Stomach smooth muscle (tissue), 2 donors: Measurements from ENCODE around the gene CNTN1.

Experiments used
- H3K27ac ChIP-seq: one replicate; pipeline ENCODE4 v1.7.0; 2013; ENCODE audit warnings: mild to moderate bottlenecking, low read length, inconsistent platforms
- H3K27me3 ChIP-seq, 2 donors: one replicate each; pipeline ENCODE4 v1.7.0; 2013; ENCODE audit warnings: low read length in 2 of 2; ENCODE audit not compliant: insufficient read depth in 2 of 2, control insufficient read depth in 1 of 2
- H3K36me3 ChIP-seq, 2 donors: one replicate each; pipeline ENCODE4 v1.7.0; 2013; ENCODE audit warnings: low read length in 2 of 2; ENCODE audit not compliant: control insufficient read depth in 2 of 2, insufficient read depth in 2 of 2
- H3K4me1 ChIP-seq: one replicate; pipeline ENCODE4 v1.7.0; 2013; ENCODE audit warnings: low read length; ENCODE audit not compliant: control insufficient read depth, insufficient read depth
- H3K4me3 ChIP-seq, 2 donors: one replicate each; pipeline ENCODE4 v1.7.0; 2013; ENCODE audit warnings: low read length in 2 of 2
- H3K9ac ChIP-seq, 2 donors: one replicate each; pipeline ENCODE4 v1.7.0; 2013; ENCODE audit warnings: low read length in 2 of 2, mild to moderate bottlenecking in 1 of 2
- H3K9me3 ChIP-seq, 2 donors: one replicate each; pipeline ENCODE4 v1.7.0; 2013; ENCODE audit warnings: low read length in 2 of 2; ENCODE audit not compliant: control insufficient read depth in 2 of 2
- donor health status: healthy.
- donor health status: Pancreatic carcinoma.

The CNTN1 gene

GRCh38 chr12:40834321-40834720, 142.1 kb downstream of the CNTN1 start:
- no peak overlapping the region for H3K27ac ChIP-seq
- H3K27me3 ChIP-seq: no peaks in the 10 kb centered on the region
- H3K36me3 ChIP-seq: no peaks in the 10 kb centered on the region

GRCh38 chr12:40837891-40838429, 145.7 kb downstream of the CNTN1 start:
- H3K9ac ChIP-seq: no peak overlapping the region
- no peaks in the 10 kb centered on the region for H3K36me3 ChIP-seq
- no peaks in the 10 kb centered on the region for H3K4me1 ChIP-seq
- H3K27ac ChIP-seq: no peak overlapping the region
- no peak overlapping the region for H3K4me3 ChIP-seq
- H3K27me3 ChIP-seq: no peaks in the 10 kb centered on the region
- no peaks in the 10 kb centered on the region for H3K9me3 ChIP-seq

More at GRCh38 chr12:40834321-40834720, 142.1 kb downstream of the CNTN1 start:
- Histone ChIP-seq H3K4me3 (no peak overlapping the region), H3K9ac (no peak overlapping the region), H3K9me3 (no peaks in the 10 kb centered on the region), H3K4me1 (no peaks in the 10 kb centered on the region)

- Histone ChIP-seq H3K4me3 (no peak overlapping the region), H3K9me3 (no peaks in the 10 kb centered on the region), H3K27ac (no peak overlapping the region), H3K9ac (no peak overlapping the region), H3K36me3 (no peaks in the 10 kb centered on the region), H3K27me3 (no peaks in the 10 kb centered on the region), H3K4me1 (no peaks in the 10 kb centered on the region)
Observed at GRCh38 chr12:40843495-40843894, 151.3 kb downstream of the CNTN1 start.

GRCh38 chr12:40853221-40853620, 161.0 kb downstream of the CNTN1 start:
- no peak overlapping the region for H3K27ac ChIP-seq
- no peaks in the 10 kb centered on the region for H3K27me3 ChIP-seq
- no peaks in the 10 kb centered on the region for H3K4me1 ChIP-seq
- H3K9me3 ChIP-seq: no peaks in the 10 kb centered on the region
- H3K4me3 ChIP-seq: no peak overlapping the region
- no peaks in the 10 kb centered on the region for H3K36me3 ChIP-seq
- H3K9ac ChIP-seq: no peak overlapping the region

- Histone ChIP-seq H3K9me3 (no peaks in the 10 kb centered on the region), H3K9ac (no peak overlapping the region), H3K27me3 (no peaks in the 10 kb centered on the region), H3K36me3 (no peaks in the 10 kb centered on the region), H3K4me1 (no peaks in the 10 kb centered on the region), H3K4me3 (no peak overlapping the region), H3K27ac (no peak overlapping the region)
Observed at GRCh38 chr12:40854604-40855003, 162.4 kb downstream of the CNTN1 start.

DNA sequence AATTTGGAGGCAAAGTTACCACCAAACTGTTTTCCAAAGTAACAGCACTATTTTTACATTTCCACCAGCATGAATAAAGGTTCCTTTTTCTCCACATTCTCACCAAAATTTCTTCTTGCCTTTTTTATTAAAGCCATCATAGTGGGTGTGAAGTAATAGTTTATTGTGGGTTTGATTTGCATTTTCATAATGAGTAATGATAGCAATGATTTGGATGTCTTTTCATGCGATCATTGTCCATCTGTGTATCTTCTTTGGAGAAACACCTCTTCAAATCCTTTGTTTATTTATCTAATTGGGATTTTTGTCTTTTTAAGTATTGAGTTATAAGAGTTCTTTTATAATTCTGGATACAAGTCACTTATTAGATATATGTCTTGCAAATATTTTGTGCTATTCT, 172.7 kb downstream of the CNTN1 start:
- H3K27me3 ChIP-seq: no peaks in the 10 kb centered on the region
- no peaks in the 10 kb centered on the region for H3K4me1 ChIP-seq
- no peak overlapping the region for H3K9ac ChIP-seq
- H3K27ac ChIP-seq: no peak overlapping the region
- no peaks in the 10 kb centered on the region for H3K36me3 ChIP-seq
- no peak overlapping the region for H3K4me3 ChIP-seq
- no peaks in the 10 kb centered on the region for H3K9me3 ChIP-seq

DNA sequence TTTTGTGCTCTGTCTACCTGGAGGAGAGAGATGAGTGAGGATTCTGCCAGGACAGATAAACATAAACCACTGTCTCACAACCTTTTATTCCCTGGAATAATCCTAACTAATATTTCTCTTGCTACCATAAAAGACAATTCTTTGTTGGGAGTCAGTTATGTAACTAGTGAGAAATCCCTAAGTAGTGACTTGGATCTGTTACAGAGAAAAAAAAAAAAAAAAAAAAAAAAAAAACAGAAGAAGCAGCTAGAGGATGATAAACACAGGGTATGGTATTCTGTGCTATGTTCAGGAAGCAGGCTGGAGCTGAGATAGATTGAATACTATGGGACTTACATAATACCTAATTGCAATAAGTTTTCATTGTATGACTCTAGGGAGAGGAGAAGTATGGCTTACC, 178.7 kb downstream of the CNTN1 start:
- H3K27ac ChIP-seq: no peak overlapping the region
- no peak overlapping the region for H3K9ac ChIP-seq
- H3K36me3 ChIP-seq: no peaks in the 10 kb centered on the region
- H3K9me3 ChIP-seq: no peaks in the 10 kb centered on the region
- H3K4me3 ChIP-seq: no peak overlapping the region
- H3K27me3 ChIP-seq: no peaks in the 10 kb centered on the region
- H3K4me1 ChIP-seq: no peaks in the 10 kb centered on the region

DNA sequence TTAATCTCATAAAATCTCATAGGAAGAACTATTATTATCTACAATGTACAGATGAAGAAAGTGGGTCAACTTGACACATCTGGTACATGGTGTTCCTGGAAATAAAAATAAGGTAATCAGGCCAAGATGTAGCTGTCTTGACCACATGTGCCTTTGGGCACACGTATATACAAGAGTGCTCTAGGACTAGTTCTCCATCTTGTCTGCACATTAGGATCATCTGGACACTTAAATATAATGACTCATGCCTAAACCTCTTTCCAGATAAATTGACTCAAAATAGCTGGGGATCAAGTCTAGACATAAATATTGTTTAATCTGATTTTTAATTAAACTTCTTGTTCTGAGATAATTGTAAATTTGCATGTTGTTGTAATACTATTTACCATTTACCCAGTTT, 182.6 kb downstream of the CNTN1 start:
- H3K9ac ChIP-seq: no peak overlapping the region

GRCh38 chr12:40889329-40889728, 197.1 kb downstream of the CNTN1 start:
- no peak overlapping the region for H3K9ac ChIP-seq
- H3K4me3 ChIP-seq: no peak overlapping the region
- no peak overlapping the region for H3K27ac ChIP-seq
- H3K4me1 ChIP-seq: no peaks in the 10 kb centered on the region
- no peaks in the 10 kb centered on the region for H3K27me3 ChIP-seq
- H3K36me3 ChIP-seq: no peaks in the 10 kb centered on the region
- H3K9me3 ChIP-seq: no peaks in the 10 kb centered on the region

More for the DNA sequence above, 182.6 kb downstream of the CNTN1 start:
- Histone ChIP-seq H3K4me3 (no peak overlapping the region), H3K36me3 (no peaks in the 10 kb centered on the region), H3K4me1 (no peaks in the 10 kb centered on the region), H3K27ac (no peak overlapping the region), H3K9me3 (no peaks in the 10 kb centered on the region), H3K27me3 (no peaks in the 10 kb centered on the region)

DNA sequence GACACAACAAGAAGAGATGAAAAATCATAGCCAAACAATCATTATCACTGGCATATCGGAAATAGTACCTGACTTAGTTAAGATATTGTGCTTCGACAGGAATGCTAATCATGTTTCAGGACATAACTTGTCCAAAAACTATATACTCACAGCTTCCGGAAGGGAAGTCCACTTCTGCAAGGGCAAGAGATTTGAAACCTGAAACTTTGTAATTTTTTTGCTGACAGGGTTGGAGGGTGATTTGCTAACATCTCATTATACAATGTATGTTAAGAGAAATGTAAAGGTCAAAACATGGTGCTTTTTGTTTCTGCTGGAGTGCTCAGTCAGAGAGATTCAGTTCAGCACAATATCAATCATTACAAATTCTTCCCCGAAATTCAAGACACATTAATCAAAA, 200.3 kb downstream of the CNTN1 start:
- Histone ChIP-seq H3K4me3 (no peak overlapping the region), H3K36me3 (no peaks in the 10 kb centered on the region), H3K27ac (no peak overlapping the region), H3K4me1 (no peaks in the 10 kb centered on the region), H3K9ac (no peak overlapping the region), H3K9me3 (no peaks in the 10 kb centered on the region), H3K27me3 (no peaks in the 10 kb centered on the region)

GRCh38 chr12:40898505-40898904, 206.3 kb downstream of the CNTN1 start:
- no peak overlapping the region for H3K4me3 ChIP-seq

More at GRCh38 chr12:40898505-40898904, 206.3 kb downstream of the CNTN1 start:
- Histone ChIP-seq H3K27me3 (no peaks in the 10 kb centered on the region), H3K4me1 (no peaks in the 10 kb centered on the region), H3K9me3 (no peaks in the 10 kb centered on the region), H3K36me3 (no peaks in the 10 kb centered on the region), H3K9ac (no peak overlapping the region), H3K27ac (no peak overlapping the region)
